Measurements from ENCODE around the gene TJP3. TPM values are rescaled to one million over a fixed set of nuclear protein-coding genes. Genes with fewer than 3 reads are reported as not detected.
A peak's percentile ranks its signal among the peaks of the same experiment; 100 is the strongest.

The TJP3 gene
- total RNA-seq, 1 donor from 2014 or later = 14.7 TPM

DNA sequence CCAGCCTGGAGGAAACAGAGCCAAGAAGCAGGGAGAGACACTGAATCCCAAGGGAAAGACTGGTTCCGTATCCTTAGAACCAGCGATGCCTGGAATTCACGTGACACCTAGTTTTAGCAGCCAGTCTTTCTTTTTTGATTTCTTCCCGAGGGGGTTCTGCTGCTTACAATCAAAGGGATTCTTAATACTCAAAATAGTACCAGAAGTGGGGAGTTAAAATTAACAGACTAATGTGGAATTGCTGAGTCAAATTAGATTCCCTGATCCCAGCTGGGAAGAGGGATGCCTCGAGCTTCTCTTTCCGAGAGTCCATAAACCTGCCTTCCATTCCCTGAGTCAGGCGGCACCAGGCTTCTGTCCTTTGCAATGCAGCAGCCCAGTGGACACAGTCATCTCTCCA lies 82.8 kb downstream of the TJP3 start:
- peaks cover 8% of the 10 kb centered on the region for H3F3A ChIP-seq (ENCODE audit: low read depth)
- H3K4me1 Mint-ChIP-seq = peaks cover 3% of the 10 kb centered on the region
- H3K27ac Mint-ChIP-seq = no peak overlapping the region

DNA sequence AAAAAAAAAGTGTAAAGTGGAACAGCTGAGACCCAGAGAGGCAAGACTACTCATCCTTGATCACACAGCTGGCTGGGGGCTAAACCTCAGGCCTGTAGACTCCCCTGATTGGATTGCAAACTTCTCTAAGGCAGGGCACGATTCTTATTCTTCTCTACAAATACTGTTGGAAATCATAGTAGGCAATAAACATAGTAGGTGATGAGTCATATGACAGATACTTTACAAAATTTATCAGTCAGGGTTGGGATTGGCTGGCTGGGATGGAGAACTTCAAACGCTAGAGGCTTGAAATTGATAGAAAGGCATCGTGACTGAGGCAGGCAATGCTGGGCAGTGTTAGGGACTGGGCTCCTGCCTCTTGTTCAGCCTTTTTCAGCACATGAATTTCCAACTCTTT lies 83.9 kb downstream of the TJP3 start:
- Histone ChIP-seq H4K20me1 (ENCODE audit: low read depth) (no peaks in the 10 kb centered on the region), H3K9ac (no peak overlapping the region), H3K4me3 (no peak overlapping the region), H2AFZ (replicated peaks) (no peak overlapping the region), H3K79me2 (ENCODE audit: low read depth) (no peaks in the 10 kb centered on the region), H3K27ac (no peak overlapping the region), H3K36me3 (no peaks in the 10 kb centered on the region), H3K4me2 (no peak overlapping the region), H3K4me1 (no peaks in the 10 kb centered on the region), H3K9me3 (ENCODE audit: low read depth) (no peaks in the 10 kb centered on the region), H3K27me3 (peaks cover 28% of the 10 kb centered on the region), H3F3A (ENCODE audit: low read depth) (peaks cover 8% of the 10 kb centered on the region)
- H3K9me3 Mint-ChIP-seq = peaks cover 7% of the 10 kb centered on the region
- DNase-seq (ENCODE audit: low spot score) = no peak
- H3K36me3 Mint-ChIP-seq = peaks cover 2% of the 10 kb centered on the region
- peaks cover 26% of the 10 kb centered on the region for H3K27me3 Mint-ChIP-seq (ENCODE audit: insufficient read depth, low read depth)
- TF ChIP-seq, protein P1, sequence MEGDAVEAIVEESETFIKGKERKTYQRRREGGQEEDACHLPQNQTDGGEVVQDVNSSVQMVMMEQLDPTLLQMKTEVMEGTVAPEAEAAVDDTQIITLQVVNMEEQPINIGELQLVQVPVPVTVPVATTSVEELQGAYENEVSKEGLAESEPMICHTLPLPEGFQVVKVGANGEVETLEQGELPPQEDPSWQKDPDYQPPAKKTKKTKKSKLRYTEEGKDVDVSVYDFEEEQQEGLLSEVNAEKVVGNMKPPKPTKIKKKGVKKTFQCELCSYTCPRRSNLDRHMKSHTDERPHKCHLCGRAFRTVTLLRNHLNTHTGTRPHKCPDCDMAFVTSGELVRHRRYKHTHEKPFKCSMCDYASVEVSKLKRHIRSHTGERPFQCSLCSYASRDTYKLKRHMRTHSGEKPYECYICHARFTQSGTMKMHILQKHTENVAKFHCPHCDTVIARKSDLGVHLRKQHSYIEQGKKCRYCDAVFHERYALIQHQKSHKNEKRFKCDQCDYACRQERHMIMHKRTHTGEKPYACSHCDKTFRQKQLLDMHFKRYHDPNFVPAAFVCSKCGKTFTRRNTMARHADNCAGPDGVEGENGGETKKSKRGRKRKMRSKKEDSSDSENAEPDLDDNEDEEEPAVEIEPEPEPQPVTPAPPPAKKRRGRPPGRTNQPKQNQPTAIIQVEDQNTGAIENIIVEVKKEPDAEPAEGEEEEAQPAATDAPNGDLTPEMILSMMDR (IDR thresholded peaks at IDR 0.05) = no peak
- TF ChIP-seq EZH2phosphoT487 (IDR thresholded peaks at IDR 0.05) (no peak), EZH2 (IDR thresholded peaks at IDR 0.05) (no peak)
- H3K4me1 Mint-ChIP-seq = no peaks in the 10 kb centered on the region
- no peak overlapping the region for H3K4me3 Mint-ChIP-seq
- no peak overlapping the region for H3K27ac Mint-ChIP-seq

More for the DNA sequence above, 82.8 kb downstream of the TJP3 start:
- Histone ChIP-seq H3K4me3 (no peak overlapping the region), H2AFZ (replicated peaks) (no peak overlapping the region), H3K9me3 (ENCODE audit: low read depth) (no peaks in the 10 kb centered on the region), H3K27ac (no peak overlapping the region), H3K36me3 (no peaks in the 10 kb centered on the region), H3K27me3 (peaks cover 40% of the 10 kb centered on the region), H3K4me2 (no peak overlapping the region), H4K20me1 (ENCODE audit: low read depth) (no peaks in the 10 kb centered on the region), H3K79me2 (ENCODE audit: low read depth) (no peaks in the 10 kb centered on the region), H3K9ac (no peak overlapping the region), H3K4me1 (no peaks in the 10 kb centered on the region)
- peaks cover 29% of the 10 kb centered on the region for H3K27me3 Mint-ChIP-seq (ENCODE audit: insufficient read depth, low read depth)
- no peak overlapping the region for H3K4me3 Mint-ChIP-seq
- TF ChIP-seq, protein P1 (IDR thresholded peaks at IDR 0.05) = no peak
- TF ChIP-seq EZH2 (IDR thresholded peaks at IDR 0.05) (no peak), EZH2phosphoT487 (IDR thresholded peaks at IDR 0.05) (no peak)
- no peak for DNase-seq (ENCODE audit: low spot score)
- no peaks in the 10 kb centered on the region for H3K36me3 Mint-ChIP-seq
- H3K9me3 Mint-ChIP-seq = no peaks in the 10 kb centered on the region

DNA sequence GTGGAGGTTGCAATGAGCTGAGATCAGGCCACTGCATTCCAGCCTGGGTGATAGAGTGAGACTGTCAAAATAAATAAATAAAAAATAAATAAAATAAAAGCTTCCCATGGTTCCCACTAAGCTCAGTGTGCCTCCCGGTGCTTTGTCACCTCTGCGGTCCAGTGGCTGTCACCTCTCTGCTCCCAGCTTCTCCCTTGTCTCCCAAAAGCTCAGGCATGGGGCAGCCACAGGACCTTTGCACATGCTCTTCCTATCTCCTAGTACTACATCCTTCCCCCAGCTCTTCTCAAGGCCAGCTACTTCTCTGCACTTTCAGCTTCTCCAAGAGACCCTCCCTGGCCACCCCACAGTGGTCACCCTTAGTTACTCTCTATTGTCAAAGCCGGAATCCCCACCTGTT lies 85.6 kb downstream of the TJP3 start:
- no peak for TF ChIP-seq EZH2 (IDR thresholded peaks at IDR 0.05)
- no peak for TF ChIP-seq EZH2phosphoT487 (IDR thresholded peaks at IDR 0.05)
- TF ChIP-seq, protein P1 (IDR thresholded peaks at IDR 0.05) = no peak
- Histone ChIP-seq H3K79me2 (ENCODE audit: low read depth) (no peaks in the 10 kb centered on the region), H3K9me3 (ENCODE audit: low read depth) (no peaks in the 10 kb centered on the region), H3K4me3 (no peak overlapping the region), H3F3A (ENCODE audit: low read depth) (peaks cover 6% of the 10 kb centered on the region), H3K4me1 (no peaks in the 10 kb centered on the region), H3K4me2 (no peak overlapping the region), H2AFZ (replicated peaks) (no peak overlapping the region), H4K20me1 (ENCODE audit: low read depth) (no peaks in the 10 kb centered on the region), H3K27ac (no peak overlapping the region), H3K9ac (no peak overlapping the region), H3K36me3 (no peaks in the 10 kb centered on the region), H3K27me3 (peaks cover 18% of the 10 kb centered on the region)
- peaks cover 2% of the 10 kb centered on the region for H3K36me3 Mint-ChIP-seq
- no peak for DNase-seq (ENCODE audit: low spot score)
- peak overlapping the region; percentile 9 for H3K4me3 Mint-ChIP-seq
- H3K9me3 Mint-ChIP-seq = peaks cover 7% of the 10 kb centered on the region
- no peaks in the 10 kb centered on the region for H3K4me1 Mint-ChIP-seq
- no peak overlapping the region for H3K27ac Mint-ChIP-seq
- peaks cover 32% of the 10 kb centered on the region for H3K27me3 Mint-ChIP-seq (ENCODE audit: insufficient read depth, low read depth)

Measured in neural progenitor cell (in vitro differentiated cells).